HEK293 (cell line): ENCODE results near the gene VASN.

Experiments used
- CTCF ChIP-seq: fragments of 450-650 bp; formaldehyde crosslinking; IDR thresholded peaks from 2 replicates; pipeline ENCODE4 v1.5.1; 2016; ENCODE audit warnings: missing biosample characterization, missing genetic modification characterization
- MYNN ChIP-seq: fragments of 450-650 bp; formaldehyde crosslinking; IDR thresholded peaks from 2 replicates; pipeline ENCODE4 v1.5.1; 2016; ENCODE audit warnings: missing biosample characterization, missing genetic modification characterization, borderline replicate concordance
- YY1 ChIP-seq: fragments of 450-650 bp; formaldehyde crosslinking; IDR thresholded peaks from 2 replicates; pipeline ENCODE4 v1.5.1; 2018; ENCODE audit warnings: missing biosample characterization, missing genetic modification characterization
- ZNF558 ChIP-seq: fragments of 450-650 bp; formaldehyde crosslinking; IDR thresholded peaks from 2 replicates; pipeline ENCODE4 v1.5.1; 2016; ENCODE audit warnings: missing biosample characterization, missing genetic modification characterization

GRCh38 chr16:4370570-4371356 is 885 bp upstream of the VASN start:
- no peak for TF ChIP-seq ZNF558 (tag by site-specific recombination)
- no peak for TF ChIP-seq YY1
- no peak for TF ChIP-seq MYNN (tag by site-specific recombination)
- no peak for TF ChIP-seq CTCF
